GM21381 (cell line): ENCODE data around the gene ABCA3.
"Not testable (repeated sequence)": the region's sequence is repeated elsewhere in the genome, so short reads cannot be mapped to it uniquely, and the experiment has no call there.

Experiments used
- ATAC-seq: cut with Tn5 transposase; IDR thresholded peaks from one replicate; pipeline ENCODE4 v1.9.1; 2021; ENCODE audit warnings: mild to moderate bottlenecking, moderate library complexity; ENCODE audit not compliant: unreplicated experiment

The ABCA3 gene

GRCh38 chr16:2282866-2283555 is 57.5 kb downstream of the ABCA3 start:
- no peak for ATAC-seq

GRCh38 chr16:2282262-2282661 is 58.3 kb downstream of the ABCA3 start:
- no peak for ATAC-seq

- ATAC-seq, result no peak
Observed at GRCh38 chr16:2280981-2281542, 59.5 kb downstream of the ABCA3 start.

GRCh38 chr16:2280461-2280860 is 60.1 kb downstream of the ABCA3 start:
- no peak for ATAC-seq

- ATAC-seq, result no peak
Observed at GRCh38 chr16:2278956-2279800, 61.4 kb downstream of the ABCA3 start.

- ATAC-seq, result no peak
Observed at GRCh38 chr16:2278272-2278608, 62.3 kb downstream of the ABCA3 start.

- no peak for ATAC-seq
Observed at GRCh38 chr16:2277466-2278271, 62.9 kb downstream of the ABCA3 start.

- ATAC-seq, result no peak
Observed at GRCh38 chr16:2276368-2277195, 63.9 kb downstream of the ABCA3 start.

GRCh38 chr16:2275476-2276367 is 64.8 kb downstream of the ABCA3 start:
- no peak for ATAC-seq

- ATAC-seq, result no peak
Observed at GRCh38 chr16:2273931-2274330, 66.6 kb downstream of the ABCA3 start.

GRCh38 chr16:2273484-2273883 is 67.0 kb downstream of the ABCA3 start:
- ATAC-seq, result no peak

GRCh38 chr16:2271848-2272461 is 68.6 kb downstream of the ABCA3 start:
- ATAC-seq, result no peak

- no peak for ATAC-seq
Observed at GRCh38 chr16:2270588-2271470, 69.7 kb downstream of the ABCA3 start.

- ATAC-seq, result no peak
Observed at GRCh38 chr16:2270070-2270462, 70.5 kb downstream of the ABCA3 start.

- ATAC-seq, result peak; percentile 75
Observed at GRCh38 chr16:2267913-2268666, 72.4 kb downstream of the ABCA3 start, which contains the start of gene RNPS1. RNPS1 (minus strand) TSS chr16:2268126; CDS start chr16:2264643, 3,483 bp downstream.

- ATAC-seq, result peak; percentile 57
Observed at GRCh38 chr16:2267505-2267912, 73.0 kb downstream of the ABCA3 start.

GRCh38 chr16:2266887-2267286 is 73.6 kb downstream of the ABCA3 start:
- not testable (repeated sequence) for ATAC-seq
